B cell (primary cell): Measurements from ENCODE around the gene GJE1. TPM values are rescaled to one million over a fixed set of nuclear protein-coding genes. Genes with fewer than 3 reads are reported as not detected.

Experiments used
- ATAC-seq: fragments of 200-7000 bp; cut with Tn5 transposase; one replicate; pipeline ENCODE4 v1.10.0; 2021; ENCODE audit warnings: low read depth, mild to moderate bottlenecking, moderate number of reproducible peaks, moderate library complexity
- CTCF ChIA-PET: fragments of 350-600 bp; sonication (Branson Sonifier 250); formaldehyde crosslinking; loops from one replicate; lab custom pipeline; 2021; ENCODE audit warnings: antibody characterized with exemption, inconsistent platforms; lab: Charles Lee
- POLR2A ChIA-PET: fragments of 350-600 bp; sonication (Branson Sonifier 250); formaldehyde crosslinking; loops from one replicate; lab custom pipeline; 2021; ENCODE audit warnings: antibody characterized with exemption; lab: Charles Lee
- DNase-seq: peaks from one replicate; pipeline ENCODE4 v3.0.0; 2013
- H2AFZ ChIP-seq: 2 replicates; pipeline ENCODE4 v1.6.1; 2012; ENCODE audit warnings: mild to moderate bottlenecking, low read depth, low read length; ENCODE audit not compliant: insufficient read depth, poor library complexity, severe bottlenecking
- H3K27ac ChIP-seq, 2 donors: 1 replicate in 1 of 2; 2 replicates in 1 of 2; pipeline ENCODE4 v1.5.1; 2012 to 2013; ENCODE audit warnings: low read length in 2 of 2, mild to moderate bottlenecking in 2 of 2, moderate library complexity in 1 of 2
- H3K27me3 ChIP-seq, 4 experiments: fragments of 200-600 bp in 1 of 4; sonication (generic) in 1 of 4; replicated peaks in 1 of 4; 1 replicate in 2 of 4; 2 replicates in 2 of 4; pipeline versions ENCODE4 v1.6.1 to v1.7.0; 2013 to 2016; ENCODE audit warnings: low read length in 3 of 4, mild to moderate bottlenecking in 2 of 4, mixed read lengths in 1 of 4, moderate library complexity in 1 of 4; ENCODE audit not compliant: insufficient read depth in 4 of 4, control insufficient read depth in 3 of 4; ENCODE audit errors: control extremely low read depth in 1 of 4
- H3K36me3 ChIP-seq, 2 experiments: replicated peaks in 1 of 2; 1 replicate in 1 of 2; 2 replicates in 1 of 2; pipeline versions ENCODE4 v1.6.1 to v1.7.1; 2013; ENCODE audit warnings: low read length in 1 of 2; ENCODE audit not compliant: insufficient read depth in 2 of 2, control insufficient read depth in 1 of 2; ENCODE audit errors: control extremely low read depth in 1 of 2, extremely low read depth in 1 of 2
- H3K4me1 ChIP-seq, 2 donors: fragments of 200-600 bp in 1 of 2; sonication (generic) in 1 of 2; 1 replicate in 1 of 2; 2 replicates in 1 of 2; pipeline versions ENCODE4 v1.5.1 to v1.6.1; 2013 to 2017; ENCODE audit warnings: low read length in 2 of 2; ENCODE audit not compliant: control insufficient read depth in 2 of 2, insufficient read depth in 2 of 2
- H3K4me2 ChIP-seq: replicated peaks from 2 replicates; pipeline ENCODE3; 2012; ENCODE audit warnings: mild to moderate bottlenecking, low read depth, low read length; ENCODE audit not compliant: poor library complexity, severe bottlenecking
- H3K4me3 ChIP-seq, 5 experiments: fragments of 200-600 bp in 1 of 5; sonication (generic) in 1 of 5; 1 replicate in 3 of 5; 2 replicates in 2 of 5; pipeline versions ENCODE4 v1.5.1 to v1.7.0; 2011 to 2016; ENCODE audit warnings: low read length in 4 of 5, mild to moderate bottlenecking in 4 of 5, low read depth in 2 of 5, control low read depth in 1 of 5, moderate library complexity in 1 of 5; ENCODE audit not compliant: insufficient read depth in 1 of 5; ENCODE audit errors: control extremely low read depth in 1 of 5, extremely low read depth in 1 of 5
- H3K79me2 ChIP-seq: fragments of 200-600 bp; sonication (generic); one replicate; pipeline ENCODE4 v1.6.0; 2016; ENCODE audit warnings: low read length; ENCODE audit not compliant: control insufficient read depth, insufficient read depth
- H3K9ac ChIP-seq: fragments of 200-600 bp; sonication (generic); 2 replicates; pipeline ENCODE4 v1.6.1; 2017; ENCODE audit warnings: mild to moderate bottlenecking, low read length, moderate library complexity
- H3K9me3 ChIP-seq, 3 donors: one replicate each; pipeline versions ENCODE4 v1.6.1 to v1.7.1; 2013; ENCODE audit warnings: low read length in 2 of 3; ENCODE audit not compliant: control insufficient read depth in 2 of 3, insufficient read depth in 1 of 3; ENCODE audit errors: control extremely low read depth in 1 of 3
- H4K20me1 ChIP-seq: 2 replicates; pipeline ENCODE4 v1.6.0; 2012; ENCODE audit warnings: mild to moderate bottlenecking, low read length; ENCODE audit not compliant: insufficient read depth, control insufficient read depth, poor library complexity, severe bottlenecking
- H3K27ac Mint-ChIP-seq: one replicate; pipeline ENCODE4 v1.8.0; 2021; ENCODE audit warnings: mixed read lengths
- H3K27me3 Mint-ChIP-seq: one replicate; pipeline ENCODE4 v1.8.0; 2021; ENCODE audit warnings: mixed read lengths
- H3K4me1 Mint-ChIP-seq: one replicate; pipeline ENCODE4 v1.8.0; 2021; ENCODE audit warnings: mixed read lengths
- H3K4me3 Mint-ChIP-seq: one replicate; pipeline ENCODE4 v1.8.0; 2021; ENCODE audit warnings: mixed read lengths
- H3K9me3 Mint-ChIP-seq: one replicate; pipeline ENCODE4 v1.8.0; 2022; ENCODE audit warnings: mixed read lengths; ENCODE audit not compliant: insufficient read depth
- EZH2 ChIP-seq: IDR thresholded peaks from 2 replicates; pipeline ENCODE4 v1.6.1; 2012; ENCODE audit warnings: borderline replicate concordance, low read depth, mild to moderate bottlenecking, moderate library complexity, low read length; ENCODE audit not compliant: insufficient read depth, poor library complexity, severe bottlenecking
- WGBS: methylation state at CpG from one replicate; pipeline ENCODE4 v1.1.5; 2013; ENCODE audit warnings: missing lambda C conversion rate; ENCODE audit not compliant: insufficient coverage; 5-methylcytosine and 5-hydroxymethylcytosine counted together
- intact Hi-C: fragments of 100-400 bp; cut with micrococcal nuclease; formaldehyde crosslinking; loops from one replicate; pipeline ENCODE4 v1.10.0; 2022
- polyA plus RNA-seq: library from polyadenylated mRNA; depleted of rRNA; stranded (reverse); fragments of >200 nt; gene quantifications from 2 replicates; pipeline ENCODE4 v1.2.3, GENCODE V29; 2012
- total RNA-seq, 2 donors: library from RNA; stranded (reverse); fragments of 120-200 nt in 1 of 2; gene quantifications; 1 replicate in 1 of 2; 2 replicates in 1 of 2; pipeline versions ENCODE4 v1.2.3 to v1.2.4, GENCODE V29; 2013 to 2022
- TF ChIP-seq, protein P1 (sequence below): fragments of 200-600 bp; IDR thresholded peaks from one replicate; pipeline ENCODE4 v1.8.0; 2022; ENCODE audit warnings: antibody characterized with exemption, mild to moderate bottlenecking

GJE1 gene
- total and polyA plus RNA-seq, 2 donors (not counting 1 experiment from before 2014, with no cell fraction given) = not detected

DNA sequence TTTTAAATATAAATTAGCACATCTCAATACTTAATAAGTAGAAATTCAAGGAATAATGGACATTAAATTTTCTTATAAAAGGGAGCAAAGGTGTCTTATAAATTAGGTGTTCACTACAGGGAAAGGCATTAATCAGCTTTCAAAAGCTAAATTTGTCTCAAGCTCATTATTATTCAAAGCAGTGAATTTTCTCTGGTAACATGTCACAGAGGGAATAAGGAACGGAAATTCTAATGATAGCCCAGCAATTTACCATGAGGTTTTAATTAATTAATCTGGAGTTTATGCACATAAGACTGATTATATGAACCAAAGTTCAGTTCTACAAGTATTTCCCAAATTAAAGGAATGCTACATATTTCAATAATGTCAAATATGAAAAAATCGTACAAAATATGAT is 15.4 kb upstream of the GJE1 start:
- H3K27ac ChIP-seq = no peak overlapping the region
- H4K20me1 ChIP-seq = no peaks in the 10 kb centered on the region
- no peaks in the 10 kb centered on the region for H3K4me1 Mint-ChIP-seq
- H3K27ac Mint-ChIP-seq = no peak overlapping the region
- no peaks in the 10 kb centered on the region for H3K9me3 ChIP-seq
- H3K79me2 ChIP-seq = no peaks in the 10 kb centered on the region
- no peak overlapping the region for H3K4me2 ChIP-seq
- H3K4me3 ChIP-seq = no peak overlapping the region
- whole genome bisulfite sequencing = no CpG with 5 or more reads among the region's 2 CpGs
- peaks cover 18% of the 10 kb centered on the region for H3K27me3 Mint-ChIP-seq
- no peaks in the 10 kb centered on the region for H3K9me3 Mint-ChIP-seq
- ChIA-PET CTCF (no interaction called here), POLR2A (no interaction called here)
- ATAC-seq = no peak
- TF ChIP-seq EZH2 = no peak
- TF ChIP-seq, protein P1, sequence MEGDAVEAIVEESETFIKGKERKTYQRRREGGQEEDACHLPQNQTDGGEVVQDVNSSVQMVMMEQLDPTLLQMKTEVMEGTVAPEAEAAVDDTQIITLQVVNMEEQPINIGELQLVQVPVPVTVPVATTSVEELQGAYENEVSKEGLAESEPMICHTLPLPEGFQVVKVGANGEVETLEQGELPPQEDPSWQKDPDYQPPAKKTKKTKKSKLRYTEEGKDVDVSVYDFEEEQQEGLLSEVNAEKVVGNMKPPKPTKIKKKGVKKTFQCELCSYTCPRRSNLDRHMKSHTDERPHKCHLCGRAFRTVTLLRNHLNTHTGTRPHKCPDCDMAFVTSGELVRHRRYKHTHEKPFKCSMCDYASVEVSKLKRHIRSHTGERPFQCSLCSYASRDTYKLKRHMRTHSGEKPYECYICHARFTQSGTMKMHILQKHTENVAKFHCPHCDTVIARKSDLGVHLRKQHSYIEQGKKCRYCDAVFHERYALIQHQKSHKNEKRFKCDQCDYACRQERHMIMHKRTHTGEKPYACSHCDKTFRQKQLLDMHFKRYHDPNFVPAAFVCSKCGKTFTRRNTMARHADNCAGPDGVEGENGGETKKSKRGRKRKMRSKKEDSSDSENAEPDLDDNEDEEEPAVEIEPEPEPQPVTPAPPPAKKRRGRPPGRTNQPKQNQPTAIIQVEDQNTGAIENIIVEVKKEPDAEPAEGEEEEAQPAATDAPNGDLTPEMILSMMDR = no peak
- no peak overlapping the region for H2AFZ ChIP-seq
- no peak overlapping the region for H3K4me3 Mint-ChIP-seq
- no peaks in the 10 kb centered on the region for H3K36me3 ChIP-seq
- no peak overlapping the region for H3K9ac ChIP-seq
- intact Hi-C loops = no loop called here
- no peak for DNase-seq
- peaks cover 0 to 5% (median 1%) of the 10 kb centered on the region in 4 experiments for H3K27me3 ChIP-seq
- H3K4me1 ChIP-seq = no peaks in the 10 kb centered on the region

DNA sequence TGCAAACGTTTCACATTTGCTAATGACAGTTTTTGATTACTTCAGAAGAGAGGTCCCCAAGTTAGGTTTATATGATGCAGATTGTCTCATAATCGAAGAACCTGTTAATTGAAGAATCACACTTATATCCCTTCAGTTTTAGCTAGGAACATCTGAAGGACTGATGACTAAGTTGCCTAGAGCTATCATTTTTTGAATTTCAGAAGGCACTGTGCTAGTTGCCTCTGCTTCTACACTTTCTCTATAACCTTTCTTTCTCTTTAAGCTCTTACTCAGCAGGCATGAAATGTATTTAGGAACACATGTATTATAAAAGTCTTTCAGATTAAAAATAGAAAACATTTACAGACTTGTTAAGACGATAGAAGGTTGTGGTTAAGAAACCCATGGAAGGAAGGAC is 14.4 kb upstream of the GJE1 start:
- Histone ChIP-seq H2AFZ (no peak overlapping the region), H3K27me3 (peaks cover 0 to 5% (median 1%) of the 10 kb centered on the region in 4 experiments), H4K20me1 (no peaks in the 10 kb centered on the region), H3K9me3 (no peaks in the 10 kb centered on the region), H3K27ac (no peak overlapping the region), H3K9ac (no peak overlapping the region), H3K79me2 (no peaks in the 10 kb centered on the region), H3K4me2 (no peak overlapping the region), H3K4me1 (no peaks in the 10 kb centered on the region), H3K36me3 (no peaks in the 10 kb centered on the region), H3K4me3 (no peak overlapping the region)
- no peak for ATAC-seq
- Mint-ChIP-seq H3K27me3 (peaks cover 19% of the 10 kb centered on the region), H3K4me1 (no peaks in the 10 kb centered on the region), H3K9me3 (no peaks in the 10 kb centered on the region), H3K27ac (no peak overlapping the region), H3K4me3 (no peak overlapping the region)
- POLR2A ChIA-PET = no interaction called here
- intact Hi-C loops = no loop called here
- TF ChIP-seq EZH2 = no peak
- TF ChIP-seq, protein P1 = no peak
- CTCF ChIA-PET = no interaction called here
- no peak for DNase-seq
- no CpG with 5 or more reads among the region's 3 CpGs for WGBS
